SKM-1 (cell line): ENCODE measurements around the gene PALS1.
"Not testable (repeated sequence)": the region's sequence is repeated elsewhere in the genome, so short reads cannot be mapped to it uniquely, and the experiment has no call there.

ENCODE experiments used
- DNase-seq: peaks from one replicate; lab custom pipeline; 2025; ENCODE audit not compliant: unreplicated experiment; lab: John Stamatoyannopoulos, UW

Gene PALS1

DNA sequence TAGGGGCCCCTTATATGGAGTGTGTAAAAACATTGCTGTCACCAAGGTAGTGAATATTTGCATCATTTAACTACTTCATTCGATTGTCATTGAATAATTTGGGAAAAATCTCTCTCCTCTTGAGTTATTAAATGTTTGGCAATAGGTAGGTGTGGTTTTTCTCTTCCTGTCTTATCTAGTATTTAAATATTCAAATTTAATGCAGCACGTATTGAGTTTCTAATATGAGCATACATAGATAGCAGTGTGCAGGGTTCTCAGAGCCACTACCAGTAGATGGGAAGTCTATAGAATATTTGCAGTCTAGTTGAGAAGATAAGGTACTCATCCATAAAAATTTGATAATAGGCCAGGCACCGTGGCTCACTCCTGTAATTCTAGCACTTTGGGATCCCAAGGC is 16.7 kb downstream of the PALS1 start:
- DNase-seq = no peak

DNA sequence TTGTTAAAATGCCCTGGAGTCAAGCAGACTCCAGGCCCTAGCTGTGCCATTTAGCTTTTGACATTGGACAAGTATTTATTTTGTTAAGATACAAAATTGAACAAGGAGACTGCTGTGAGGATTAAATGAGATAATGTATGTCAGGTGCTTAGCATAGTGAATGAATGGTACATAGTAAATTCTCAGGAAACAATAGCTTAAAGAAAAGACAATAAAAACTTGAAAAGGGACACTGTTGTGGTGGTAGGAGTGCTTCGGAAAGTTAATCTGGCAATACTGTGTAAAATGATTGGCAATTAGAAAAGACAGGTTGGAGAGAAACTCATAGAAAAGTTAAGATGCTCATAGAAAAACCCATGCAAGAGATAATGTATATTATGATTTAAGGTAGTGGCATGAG is 19.7 kb downstream of the PALS1 start:
- DNase-seq = no peak

DNA sequence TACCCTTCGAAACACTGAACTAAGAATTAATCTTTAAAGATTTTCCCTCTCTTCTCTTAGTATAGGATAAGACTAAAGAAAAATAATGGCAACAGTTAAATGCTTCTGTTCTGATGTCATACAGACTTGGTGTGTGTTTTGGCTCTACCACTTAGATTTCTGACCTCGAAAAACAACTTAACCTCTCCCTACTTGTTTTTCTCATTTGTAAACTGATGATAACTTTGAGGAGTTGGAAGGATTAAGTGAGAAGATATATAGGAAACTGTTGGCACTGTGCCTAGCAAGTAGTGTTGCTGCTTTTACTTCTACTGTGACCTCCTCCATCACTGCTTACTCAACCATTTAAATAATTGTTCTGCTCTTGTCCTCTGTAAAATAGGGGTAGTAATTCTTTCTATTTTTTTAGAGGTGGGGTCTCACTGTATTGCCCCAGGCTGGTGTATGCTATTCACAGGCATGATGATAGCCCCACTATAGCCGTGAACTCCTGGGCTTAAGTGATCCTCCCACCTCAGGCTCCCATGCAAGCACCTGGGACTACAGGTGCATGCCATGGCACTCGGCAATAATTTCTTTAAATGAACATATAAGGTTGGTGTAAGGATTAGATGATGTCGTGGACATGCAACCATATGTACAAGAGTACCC is 22.4 kb downstream of the PALS1 start:
- DNase-seq = no peak

DNA sequence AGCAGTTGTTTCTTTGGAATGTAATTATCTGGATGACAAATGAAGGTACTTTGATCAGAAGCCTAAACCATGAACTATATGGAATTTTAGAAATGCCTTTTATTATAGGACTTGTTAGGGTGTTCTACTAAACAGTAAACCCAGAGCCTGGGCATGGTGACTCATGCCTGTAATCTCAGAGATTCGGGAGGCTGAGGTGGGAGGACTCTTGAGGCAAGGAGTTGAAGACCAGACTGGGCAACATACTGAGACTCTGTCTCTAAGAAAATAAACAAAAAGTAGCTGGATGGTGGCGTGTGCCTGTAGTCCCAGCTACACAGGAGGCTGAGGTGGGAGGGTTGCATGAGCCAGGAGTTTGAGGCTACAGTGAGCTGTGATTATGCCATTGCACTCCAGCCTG is 23.9 kb downstream of the PALS1 start:
- no peak for DNase-seq

DNA sequence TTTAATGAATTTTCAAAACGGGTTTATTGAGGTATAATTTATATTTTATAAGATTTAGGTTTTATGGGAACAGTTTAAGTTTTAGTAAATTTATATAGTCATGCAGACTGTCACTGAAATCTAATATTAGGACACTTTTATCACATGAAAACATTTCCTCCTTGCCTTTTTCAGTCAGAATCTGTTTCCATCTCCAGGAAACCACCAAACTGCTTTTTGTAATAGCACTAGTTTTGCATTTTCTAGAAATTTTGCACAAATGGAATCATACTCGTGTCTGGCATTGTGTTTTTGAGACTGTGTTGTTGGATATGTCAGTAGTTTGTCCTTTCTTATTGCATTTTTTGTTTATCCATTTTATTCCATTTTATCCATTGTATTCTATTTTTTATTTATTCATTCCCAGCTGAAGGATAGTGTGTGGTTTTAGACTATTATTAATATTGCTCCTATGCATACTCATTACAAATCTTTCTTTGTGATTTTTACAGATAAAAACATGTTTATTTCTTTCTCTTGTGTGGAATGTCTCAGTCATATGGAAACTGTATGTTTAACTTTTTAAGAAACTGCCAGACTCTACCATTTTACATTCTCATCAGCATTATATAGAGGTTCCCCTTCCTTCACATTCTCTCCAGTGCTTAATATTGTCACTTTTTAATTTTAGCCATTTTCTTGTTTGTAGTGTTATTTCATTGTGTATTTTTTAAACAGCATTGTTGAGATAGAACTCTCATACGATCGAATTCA is 26.5 kb downstream of the PALS1 start:
- no peak for DNase-seq

DNA sequence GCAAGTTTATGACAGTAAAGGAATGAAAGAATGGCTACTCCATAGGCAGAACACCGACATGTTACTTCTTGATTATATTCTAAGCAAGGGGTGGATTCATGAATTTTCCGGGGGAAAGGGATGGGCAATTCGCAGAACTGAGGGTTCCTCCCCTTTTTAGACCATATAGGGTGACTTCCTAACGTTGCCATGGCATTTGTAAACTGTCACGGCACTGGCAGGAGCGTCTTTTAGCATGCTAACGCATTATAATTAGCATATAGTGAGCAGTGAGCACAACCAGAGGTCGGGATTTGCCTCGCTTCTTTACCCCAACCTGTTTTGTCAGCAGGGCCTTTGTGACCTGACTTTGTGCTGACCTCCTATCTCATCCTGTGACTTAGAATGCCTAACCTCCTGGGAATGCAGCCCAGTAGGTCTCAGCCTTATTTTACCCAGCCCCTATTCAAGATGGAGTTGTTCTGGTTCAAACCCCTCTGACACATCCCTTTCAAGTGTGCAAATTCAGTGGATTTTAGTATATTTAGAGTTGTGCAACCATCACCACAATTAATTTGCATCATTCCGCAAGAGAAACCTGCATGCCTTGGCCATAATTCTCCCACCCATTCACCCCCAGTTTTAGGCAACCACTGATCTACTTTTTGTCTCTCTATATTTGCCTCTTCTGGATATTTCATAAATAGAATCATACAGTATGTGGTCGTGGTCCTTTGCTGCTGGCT is 27.4 kb downstream of the PALS1 start:
- no peak for DNase-seq

DNA sequence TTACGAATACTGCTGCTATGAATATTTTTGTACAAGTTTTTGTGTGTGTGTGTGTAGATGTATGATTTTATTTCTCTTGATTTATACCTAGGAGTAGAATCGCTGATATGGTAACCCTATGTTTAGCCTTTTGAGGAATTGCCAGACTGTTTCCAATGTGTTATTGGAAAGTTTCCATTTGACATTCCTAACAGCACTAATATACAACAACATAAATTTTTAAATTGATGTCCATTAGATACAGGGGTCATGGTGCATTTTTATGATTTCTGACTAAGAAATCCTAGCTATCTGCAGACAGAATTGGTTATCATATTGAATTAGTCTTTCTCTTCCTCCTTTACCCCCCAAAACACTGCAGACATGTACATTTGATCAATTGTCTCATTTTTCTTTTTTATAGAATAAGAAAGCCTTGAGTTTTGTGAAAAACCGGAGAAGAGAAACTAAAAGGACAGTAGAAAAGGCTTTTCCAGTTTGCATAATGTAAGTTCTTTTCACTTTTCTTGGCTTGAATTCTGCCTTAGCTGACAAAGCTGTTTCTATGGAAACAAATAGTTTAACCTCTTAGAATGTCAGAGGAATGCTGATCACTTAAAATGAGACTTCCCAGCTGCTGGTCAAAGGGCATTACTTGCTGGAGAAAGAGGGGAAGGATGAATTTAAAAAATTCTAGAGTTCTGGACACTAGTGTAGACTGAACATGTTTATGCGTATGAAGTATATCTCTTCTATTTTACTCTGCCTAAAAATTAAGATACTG is 28.2 kb downstream of the PALS1 start:
- no peak for DNase-seq

DNA sequence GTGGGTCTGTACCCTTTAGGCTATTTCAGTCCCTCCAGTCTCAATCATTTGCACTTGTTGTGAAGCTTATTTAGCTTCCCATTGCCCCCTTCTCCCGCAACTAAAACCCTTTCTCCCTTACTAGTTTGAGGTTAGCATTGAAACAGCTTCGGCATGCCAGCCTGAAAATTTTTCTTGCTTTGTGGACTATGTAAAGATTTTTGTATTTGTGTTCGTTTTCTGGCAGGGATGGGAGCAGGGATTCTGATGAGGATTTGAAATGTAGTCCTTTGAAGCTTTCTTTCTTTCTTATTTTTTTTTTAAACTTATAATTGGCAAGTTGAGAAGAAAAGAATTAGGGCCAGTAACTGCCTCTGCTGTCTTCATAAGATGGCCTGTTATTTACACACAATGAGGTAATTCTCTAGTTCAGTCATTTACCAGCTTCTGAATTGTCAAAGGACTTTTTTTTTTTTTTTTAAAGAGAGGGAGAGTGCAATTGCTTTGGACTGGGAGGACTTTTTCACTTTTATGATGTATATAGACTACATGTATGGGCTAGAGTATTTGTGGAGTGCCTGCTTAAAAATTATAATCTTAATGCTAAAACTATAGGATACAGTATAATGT is 29.0 kb downstream of the PALS1 start:
- DNase-seq = no peak

DNA sequence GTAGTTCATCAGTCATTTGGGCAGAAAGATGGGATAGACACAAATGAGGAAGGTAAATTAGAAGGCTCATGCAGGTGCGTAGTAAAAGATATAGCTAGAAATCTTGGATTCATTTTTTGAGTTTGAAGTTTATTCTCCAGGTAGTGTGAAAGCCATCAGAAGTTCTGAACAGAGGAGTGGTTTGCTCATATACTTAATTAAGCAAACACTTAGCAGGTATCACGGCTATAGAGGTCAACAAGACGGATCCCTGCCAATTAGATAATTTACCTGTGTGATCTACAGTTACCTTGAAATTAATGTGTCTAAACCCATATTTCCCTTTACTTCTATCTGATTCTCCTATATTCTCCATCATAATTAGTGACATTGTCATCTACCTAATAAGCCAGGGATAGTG is 29.7 kb downstream of the PALS1 start:
- DNase-seq = no peak

DNA sequence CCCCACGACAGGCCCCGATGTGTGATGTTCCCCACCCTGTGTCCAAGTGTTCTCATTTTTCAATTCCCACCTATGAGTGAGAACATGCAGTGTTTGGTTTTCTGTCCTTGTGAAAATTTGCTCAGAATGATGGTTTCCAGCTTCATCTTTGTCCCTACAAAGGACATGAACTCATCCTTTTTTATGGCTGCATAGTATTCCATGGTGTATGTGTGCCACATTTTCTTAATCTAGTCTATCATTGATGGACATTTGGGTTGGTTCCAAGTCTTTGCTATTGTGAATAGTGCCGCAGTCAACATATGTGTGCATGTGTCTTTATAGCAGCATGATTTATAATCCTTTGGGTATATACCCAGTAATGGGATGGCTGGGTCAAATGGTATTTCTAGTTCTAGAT is 32.0 kb downstream of the PALS1 start:
- DNase-seq = not testable (repeated sequence)

DNA sequence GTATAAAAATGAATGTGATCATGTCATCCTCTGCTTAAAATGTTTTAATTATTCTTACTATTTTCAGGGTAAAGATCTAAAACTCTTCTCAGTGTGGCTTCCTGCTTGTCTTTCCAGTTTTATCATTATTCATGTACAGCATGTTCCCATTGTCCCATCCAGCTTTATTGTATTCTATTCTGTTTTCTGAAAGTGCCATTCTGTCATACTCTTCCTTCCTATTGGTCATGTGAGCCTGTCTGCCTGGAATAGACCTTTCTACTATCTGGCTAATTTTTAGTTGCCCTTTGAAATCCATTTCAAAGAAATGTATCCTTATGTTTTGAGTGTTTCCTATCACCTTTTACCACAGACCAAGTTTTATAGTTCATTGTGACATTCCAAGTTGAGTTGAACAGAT is 34.9 kb downstream of the PALS1 start:
- DNase-seq = no peak

DNA sequence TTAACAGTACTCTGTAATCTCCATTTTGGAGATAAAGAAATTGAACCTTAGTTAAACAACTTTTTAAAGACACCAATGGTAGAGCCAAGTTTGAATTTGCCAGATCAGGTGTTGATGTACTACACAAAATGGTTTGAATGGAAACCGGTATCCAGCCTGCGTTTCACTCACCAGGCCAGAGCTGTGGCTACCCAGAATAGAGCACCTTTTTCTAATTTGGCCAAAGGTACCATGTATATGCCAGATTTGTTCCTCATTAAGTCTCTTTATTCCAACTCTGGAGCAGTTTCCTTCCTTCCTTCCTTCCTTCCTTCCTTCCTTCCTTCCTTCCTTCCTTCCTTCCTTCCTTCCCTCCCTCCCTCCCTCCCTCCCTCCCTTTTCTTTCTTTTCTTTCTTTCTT is 39.3 kb downstream of the PALS1 start:
- no peak for DNase-seq

DNA sequence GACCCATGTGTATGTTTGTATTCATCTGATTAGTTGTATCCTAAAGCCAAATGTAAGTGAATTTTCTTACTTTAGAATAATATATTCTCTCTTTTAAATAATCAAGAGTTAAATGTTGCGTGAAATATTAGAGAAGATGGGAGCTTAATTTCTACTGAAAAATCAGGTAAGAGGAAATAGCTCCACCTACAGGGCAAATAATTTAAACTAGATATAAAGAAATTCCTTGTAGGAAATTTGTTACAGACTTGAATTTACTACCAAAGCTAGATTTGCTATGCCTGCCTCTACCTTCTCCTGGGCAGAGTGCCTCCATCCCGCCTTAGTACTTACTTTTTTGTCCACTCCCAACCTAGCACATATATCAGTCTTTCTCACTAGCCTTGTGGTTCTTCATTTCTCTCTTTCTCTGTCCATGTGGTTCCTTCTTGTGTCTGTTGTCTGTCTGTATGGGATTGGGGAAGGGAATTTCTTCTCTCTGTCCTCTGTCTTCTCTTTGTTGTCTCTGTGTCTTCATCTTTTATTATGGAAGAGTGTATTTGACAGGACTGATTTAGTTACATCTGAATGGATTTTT is 44.7 kb downstream of the PALS1 start:
- DNase-seq = no peak
